ENCODE data around the gene TRIM7. TPM values are rescaled to one million over a fixed set of nuclear protein-coding genes. Genes with fewer than 3 reads are reported as not detected.
A peak's percentile ranks its signal among the peaks of the same experiment; 100 is the strongest.

Gene TRIM7
- polyA plus RNA-seq, 1 donor from 2014 or later, result 2.1 TPM

- H3K27me3 ChIP-seq (ENCODE audit: insufficient read depth, low read depth, low read length), result peaks cover 65% of the 10 kb centered on the region
- no peak for TF ChIP-seq RAD21 (conservative IDR thresholded peaks at IDR 0.05)
- peak; percentile 29 for TF ChIP-seq CTCF (IDR thresholded peaks at IDR 0.05; ENCODE audit: poor library complexity, severe bottlenecking)
- TF ChIP-seq TAF1 (IDR thresholded peaks at IDR 0.05; ENCODE audit: low read depth), result no peak
- TF ChIP-seq MXI1 (conservative IDR thresholded peaks at IDR 0.05; ENCODE audit: poor library complexity, severe bottlenecking), result peak; percentile 41
- H3K9me2 ChIP-seq (ENCODE audit: insufficient read depth, low read length), result no peaks in the 10 kb centered on the region
- no peaks in the 10 kb centered on the region for H3K79me2 ChIP-seq (replicated peaks; ENCODE audit: insufficient read depth, low read length)
- H3F3A ChIP-seq (ENCODE audit: insufficient read depth, low read length, poor library complexity, severe bottlenecking), result no peaks in the 10 kb centered on the region
- H2AFZ ChIP-seq (ENCODE audit: low read depth, low read length), result no peak overlapping the region
- no peak overlapping the region for H3K27ac ChIP-seq (ENCODE audit: low read length)
- no peak overlapping the region for H3K4me2 ChIP-seq (ENCODE audit: low read length)
- H3K4me3 ChIP-seq (ENCODE audit: low read length), result peak overlapping the region; percentile 61
- H3K9ac ChIP-seq (ENCODE audit: low read length), result no peak overlapping the region
- H4K20me1 ChIP-seq (ENCODE audit: insufficient read depth), result no peaks in the 10 kb centered on the region
- no peaks in the 10 kb centered on the region for H3K9me3 ChIP-seq (ENCODE audit: low read length)
- no peaks in the 10 kb centered on the region for H3K36me3 ChIP-seq (ENCODE audit: insufficient read depth, low read length)
These were observed 31.3 kb downstream of the TRIM7 start for GRCh38 chr5:181173420-181174342.

GRCh38 chr5:181173027-181173419, 32.0 kb downstream of the TRIM7 start:
- no peaks in the 10 kb centered on the region for H3K36me3 ChIP-seq (ENCODE audit: insufficient read depth, low read length)
- no peaks in the 10 kb centered on the region for H3K79me2 ChIP-seq (replicated peaks; ENCODE audit: insufficient read depth, low read length)
- H4K20me1 ChIP-seq (ENCODE audit: insufficient read depth), result no peaks in the 10 kb centered on the region
- H3K27ac ChIP-seq (ENCODE audit: low read length), result no peak overlapping the region
- peaks cover 72% of the 10 kb centered on the region for H3K27me3 ChIP-seq (ENCODE audit: insufficient read depth, low read depth, low read length)
- H3K4me3 ChIP-seq (ENCODE audit: low read length), result peak overlapping the region; percentile 61
- H3K9ac ChIP-seq (ENCODE audit: low read length), result no peak overlapping the region
- H3K4me2 ChIP-seq (ENCODE audit: low read length), result no peak overlapping the region
- H3K9me3 ChIP-seq (ENCODE audit: low read length), result no peaks in the 10 kb centered on the region
- TF ChIP-seq RAD21 (conservative IDR thresholded peaks at IDR 0.05) (no peak), MXI1 (conservative IDR thresholded peaks at IDR 0.05; ENCODE audit: poor library complexity, severe bottlenecking) (no peak), TAF1 (IDR thresholded peaks at IDR 0.05; ENCODE audit: low read depth) (no peak), CTCF (IDR thresholded peaks at IDR 0.05; ENCODE audit: poor library complexity, severe bottlenecking) (no peak), EZH2 (IDR thresholded peaks at IDR 0.05; ENCODE audit: borderline replicate concordance, insufficient read depth, low read length, poor library complexity, severe bottlenecking) (no peak), EP300 (conservative IDR thresholded peaks at IDR 0.05; ENCODE audit: poor library complexity, severe bottlenecking) (no peak), REST (IDR thresholded peaks at IDR 0.05; ENCODE audit: borderline replicate concordance) (no peak), SMC3 (conservative IDR thresholded peaks at IDR 0.05; ENCODE audit: poor library complexity) (no peak), POLR2AphosphoS5 (IDR thresholded peaks at IDR 0.05) (no peak)
- H3F3A ChIP-seq (ENCODE audit: insufficient read depth, low read length, poor library complexity, severe bottlenecking), result no peaks in the 10 kb centered on the region
- H2AFZ ChIP-seq (ENCODE audit: low read depth, low read length), result no peak overlapping the region
- no peaks in the 10 kb centered on the region for H3K9me2 ChIP-seq (ENCODE audit: insufficient read depth, low read length)

Measured in neural cell (in vitro differentiated cells).